Chondrocyte (in vitro differentiated cells): ENCODE measurements around the gene LDLRAD4. TPM values are rescaled to one million over a fixed set of nuclear protein-coding genes. Genes with fewer than 3 reads are reported as not detected.

Source experiments
- DNase-seq: peaks from one replicate; pipeline ENCODE4 v3.0.0; 2021; ENCODE audit warnings: mixed read lengths, low spot score
- H3K27ac Mint-ChIP-seq: one replicate; pipeline ENCODE4 v1.8.0; 2021; ENCODE audit warnings: mild to moderate bottlenecking, moderate library complexity, mixed read lengths; ENCODE audit not compliant: unreplicated experiment
- H3K27me3 Mint-ChIP-seq: 2 replicates; pipeline ENCODE4 v1.8.0; 2021; ENCODE audit warnings: low read depth, mixed read lengths
- H3K36me3 Mint-ChIP-seq: 2 replicates; pipeline ENCODE4 v1.8.0; 2021; ENCODE audit warnings: low read depth, mixed read lengths
- H3K4me1 Mint-ChIP-seq: 2 replicates; pipeline ENCODE4 v1.8.0; 2021; ENCODE audit warnings: low read depth, mild to moderate bottlenecking, mixed read lengths
- H3K4me3 Mint-ChIP-seq: one replicate; pipeline ENCODE4 v1.8.0; 2021; ENCODE audit warnings: mild to moderate bottlenecking, moderate library complexity, mixed read lengths; ENCODE audit not compliant: unreplicated experiment
- H3K9me3 Mint-ChIP-seq: 2 replicates; pipeline ENCODE4 v1.8.0; 2021; ENCODE audit warnings: low read depth, mixed read lengths
- total RNA-seq: library from RNA; stranded (reverse); gene quantifications from 3 replicates; pipeline ENCODE4 v1.2.1, GENCODE V29; 2021
- TF ChIP-seq, protein P1 (sequence below): fragments of 200-600 bp; sonication (generic); IDR thresholded peaks from 2 replicates; pipeline ENCODE4 v1.5.0; 2021; ENCODE audit warnings: antibody characterized with exemption, mild to moderate bottlenecking, moderate library complexity

The LDLRAD4 gene
- total RNA-seq, 1 donor from 2014 or later = 80.5 TPM

DNA sequence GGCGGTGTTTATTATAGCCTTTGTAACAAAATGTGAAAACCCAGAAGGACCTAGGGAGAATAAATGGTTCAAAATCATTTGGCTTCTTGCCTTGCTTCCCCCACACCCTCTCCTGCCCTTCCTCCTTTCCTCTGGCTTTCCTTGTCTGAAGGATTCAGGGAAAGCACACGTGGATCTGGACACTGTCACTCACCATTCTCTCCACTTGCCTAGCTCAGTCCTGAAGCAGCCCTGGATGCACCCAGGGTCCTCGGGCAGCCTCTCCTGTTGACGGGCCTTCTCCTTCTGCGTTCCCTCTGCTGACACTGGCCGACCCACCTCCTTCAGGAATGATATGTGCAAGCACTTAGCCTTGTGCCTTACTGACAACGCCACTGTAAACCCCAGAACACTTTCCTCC is 439.4 kb downstream of the LDLRAD4 start:
- DNase-seq = no peak
- no peaks in the 10 kb centered on the region for H3K27me3 Mint-ChIP-seq
- no peak overlapping the region for H3K4me3 Mint-ChIP-seq
- no peaks in the 10 kb centered on the region for H3K9me3 Mint-ChIP-seq
- TF ChIP-seq, protein P1, sequence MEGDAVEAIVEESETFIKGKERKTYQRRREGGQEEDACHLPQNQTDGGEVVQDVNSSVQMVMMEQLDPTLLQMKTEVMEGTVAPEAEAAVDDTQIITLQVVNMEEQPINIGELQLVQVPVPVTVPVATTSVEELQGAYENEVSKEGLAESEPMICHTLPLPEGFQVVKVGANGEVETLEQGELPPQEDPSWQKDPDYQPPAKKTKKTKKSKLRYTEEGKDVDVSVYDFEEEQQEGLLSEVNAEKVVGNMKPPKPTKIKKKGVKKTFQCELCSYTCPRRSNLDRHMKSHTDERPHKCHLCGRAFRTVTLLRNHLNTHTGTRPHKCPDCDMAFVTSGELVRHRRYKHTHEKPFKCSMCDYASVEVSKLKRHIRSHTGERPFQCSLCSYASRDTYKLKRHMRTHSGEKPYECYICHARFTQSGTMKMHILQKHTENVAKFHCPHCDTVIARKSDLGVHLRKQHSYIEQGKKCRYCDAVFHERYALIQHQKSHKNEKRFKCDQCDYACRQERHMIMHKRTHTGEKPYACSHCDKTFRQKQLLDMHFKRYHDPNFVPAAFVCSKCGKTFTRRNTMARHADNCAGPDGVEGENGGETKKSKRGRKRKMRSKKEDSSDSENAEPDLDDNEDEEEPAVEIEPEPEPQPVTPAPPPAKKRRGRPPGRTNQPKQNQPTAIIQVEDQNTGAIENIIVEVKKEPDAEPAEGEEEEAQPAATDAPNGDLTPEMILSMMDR = no peak
- H3K4me1 Mint-ChIP-seq = peaks cover 53% of the 10 kb centered on the region
- H3K36me3 Mint-ChIP-seq = no peaks in the 10 kb centered on the region
- no peak overlapping the region for H3K27ac Mint-ChIP-seq

DNA sequence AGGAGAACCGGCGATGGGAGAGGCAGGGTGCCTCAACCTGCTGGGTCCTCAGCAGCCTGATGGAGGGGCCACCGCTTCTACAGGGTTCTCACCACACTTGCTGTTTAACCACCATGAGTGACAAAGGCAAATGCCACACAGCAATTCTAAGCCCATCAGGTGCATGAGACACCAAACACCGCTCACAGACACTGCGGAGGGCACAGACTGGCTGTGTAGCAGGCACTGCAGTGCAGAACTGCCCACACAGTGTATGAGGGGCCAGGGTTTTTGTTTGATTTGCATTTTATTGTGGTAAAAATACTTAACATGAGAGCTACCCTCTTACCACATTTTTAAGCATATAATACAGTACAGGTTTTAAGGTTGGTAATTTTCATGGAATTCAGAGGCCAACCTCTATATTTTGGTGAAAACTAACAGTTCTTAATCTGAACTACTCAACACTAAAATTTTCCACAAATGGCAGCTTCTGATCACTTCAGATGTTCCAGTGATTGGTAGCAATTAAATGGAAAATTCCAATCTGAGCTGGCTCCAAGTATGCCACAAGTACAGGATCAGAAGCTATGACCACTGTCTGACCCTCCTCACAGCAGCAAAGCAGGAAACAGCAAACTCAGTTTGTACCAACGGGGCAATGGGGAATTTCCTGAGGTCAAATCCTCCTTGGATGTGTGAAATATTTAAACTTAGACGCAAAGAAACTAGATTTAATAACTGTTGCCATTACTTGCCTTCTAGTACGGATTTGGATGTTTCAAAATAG is 440.1 kb downstream of the LDLRAD4 start:
- H3K27ac Mint-ChIP-seq = peak overlapping the region; percentile 3
- DNase-seq = no peak
- H3K27me3 Mint-ChIP-seq = no peaks in the 10 kb centered on the region
- TF ChIP-seq, protein P1 = no peak
- no peaks in the 10 kb centered on the region for H3K9me3 Mint-ChIP-seq
- peaks cover 51% of the 10 kb centered on the region for H3K4me1 Mint-ChIP-seq
- H3K36me3 Mint-ChIP-seq = no peaks in the 10 kb centered on the region
- no peak overlapping the region for H3K4me3 Mint-ChIP-seq

DNA sequence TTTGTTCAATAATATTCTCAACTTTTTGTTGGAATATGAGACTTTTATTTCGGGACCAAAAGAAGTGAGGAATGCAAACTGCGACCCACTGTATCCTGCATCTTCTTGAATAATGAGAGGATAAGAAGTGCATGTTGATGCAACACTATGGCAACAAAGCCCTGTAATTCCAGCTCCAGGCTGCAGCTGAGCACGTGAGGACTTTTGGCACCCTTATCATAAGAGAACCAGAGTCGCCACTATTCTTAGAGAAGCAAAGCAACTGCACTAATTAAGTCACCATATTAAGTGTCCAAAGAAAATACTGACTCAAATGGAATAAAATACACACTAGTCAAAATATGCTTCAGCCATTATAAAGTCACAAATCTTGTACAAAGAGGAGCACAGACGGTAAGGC is 441.9 kb downstream of the LDLRAD4 start:
- Mint-ChIP-seq H3K4me3 (no peak overlapping the region), H3K9me3 (no peaks in the 10 kb centered on the region), H3K27me3 (no peaks in the 10 kb centered on the region), H3K36me3 (no peaks in the 10 kb centered on the region), H3K4me1 (peaks cover 43% of the 10 kb centered on the region), H3K27ac (peak overlapping the region; percentile 60)
- DNase-seq = no peak
- TF ChIP-seq, protein P1 = no peak

DNA sequence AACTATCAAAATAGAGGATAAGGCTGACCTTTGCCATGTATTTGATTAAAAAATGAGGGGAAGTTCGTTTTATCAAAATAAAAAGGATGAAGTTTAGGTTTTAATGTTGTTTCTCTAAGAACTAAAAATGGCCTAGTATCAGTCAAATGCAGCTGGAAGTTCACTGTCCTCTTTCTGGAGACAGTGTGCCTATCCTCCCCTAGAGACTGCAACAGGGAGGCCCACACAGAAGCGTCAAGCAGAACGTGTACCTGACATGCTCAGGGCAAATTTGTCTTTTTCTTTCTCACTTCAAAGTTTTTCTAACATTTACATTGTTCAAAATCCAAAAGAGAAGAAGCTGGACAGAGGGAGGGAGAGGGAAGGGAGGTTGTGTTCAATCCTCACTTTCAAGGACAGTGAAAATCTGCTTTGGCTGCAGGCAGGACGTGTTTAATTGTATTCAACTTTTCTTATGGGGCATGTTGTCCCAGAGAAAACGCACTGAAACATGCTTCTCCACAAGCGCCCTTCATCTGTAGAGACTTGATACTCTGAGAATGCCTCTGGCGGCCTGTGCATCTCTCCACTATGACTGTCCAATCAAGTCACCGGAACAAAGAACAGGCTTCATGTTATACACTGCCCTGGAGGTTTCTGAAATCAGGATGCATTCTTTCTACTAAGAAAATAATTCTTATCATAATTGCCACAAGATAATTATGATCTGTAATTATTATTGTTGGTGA is 442.7 kb downstream of the LDLRAD4 start:
- Mint-ChIP-seq H3K4me1 (peaks cover 43% of the 10 kb centered on the region), H3K27me3 (no peaks in the 10 kb centered on the region), H3K27ac (peak overlapping the region; percentile 60), H3K36me3 (no peaks in the 10 kb centered on the region), H3K4me3 (no peak overlapping the region), H3K9me3 (no peaks in the 10 kb centered on the region)
- TF ChIP-seq, protein P1 = no peak
- DNase-seq = no peak

DNA sequence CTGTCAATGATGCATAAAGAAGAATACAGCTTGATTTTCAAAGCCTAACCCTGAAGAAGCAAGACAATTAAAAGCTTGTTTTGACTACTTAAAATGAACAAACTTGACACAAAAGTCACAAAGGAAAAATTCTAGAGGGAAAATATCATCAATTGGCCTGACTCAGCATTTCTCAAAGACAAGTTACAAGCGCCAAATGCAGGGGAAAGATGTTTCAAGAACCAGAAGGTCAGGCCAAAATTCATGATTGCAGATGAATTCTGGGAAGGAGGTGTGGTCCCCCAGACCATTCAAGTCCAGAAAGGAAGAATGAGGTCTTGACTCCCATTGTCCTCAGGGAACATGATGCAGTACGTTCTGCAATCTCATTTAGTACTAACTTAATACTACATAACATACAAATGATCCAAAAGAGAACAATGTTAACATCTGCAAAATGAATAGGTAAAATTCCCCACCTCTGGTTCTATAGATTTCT is 443.3 kb downstream of the LDLRAD4 start:
- H3K4me1 Mint-ChIP-seq = peaks cover 43% of the 10 kb centered on the region
- TF ChIP-seq, protein P1 = no peak
- H3K27ac Mint-ChIP-seq = no peak overlapping the region
- H3K9me3 Mint-ChIP-seq = no peaks in the 10 kb centered on the region
- H3K4me3 Mint-ChIP-seq = no peak overlapping the region
- no peaks in the 10 kb centered on the region for H3K36me3 Mint-ChIP-seq
- H3K27me3 Mint-ChIP-seq = no peaks in the 10 kb centered on the region
- no peak for DNase-seq
